ENCODE data around the gene TIMM10. TPM values are rescaled to one million over a fixed set of nuclear protein-coding genes. Genes with fewer than 3 reads are reported as not detected.

TIMM10 gene
- total and polyA plus RNA-seq, 9 donors: 36.3 to 61.9 (median 38.4) TPM

DNA sequence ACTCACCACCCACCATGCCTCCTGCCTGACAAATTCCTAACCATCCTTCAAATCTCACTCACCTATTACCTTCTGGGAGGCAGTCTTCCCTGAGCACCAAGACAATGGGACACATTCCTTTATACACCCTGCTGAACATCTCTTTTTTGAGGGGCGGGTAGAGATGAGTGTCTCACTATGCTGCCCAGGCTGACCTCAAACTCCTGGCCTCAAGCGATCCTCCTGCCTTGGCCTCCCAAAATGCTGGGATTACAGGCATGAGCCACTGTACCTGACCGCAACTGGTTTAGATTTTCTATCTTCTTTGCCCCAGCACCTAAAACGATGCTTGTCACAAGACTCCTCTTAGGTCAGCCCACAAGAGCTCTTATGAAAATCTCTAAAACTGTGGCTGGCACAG is 7.1 kb downstream of the TIMM10 start:
- 100% methylated on average over 2 of the region's 4 CpGs for WGBS (ENCODE audit: insufficient coverage)
- Histone ChIP-seq H3K27me3 (ENCODE audit: control insufficient read depth, insufficient read depth, low read length) (no peaks in the 10 kb centered on the region), H3K4me1 (ENCODE audit: control insufficient read depth, insufficient read depth, low read length) (no peaks in the 10 kb centered on the region), H3K36me3 (ENCODE audit: control insufficient read depth, insufficient read depth, low read length) (peaks cover under 1% of the 10 kb centered on the region), H3K27ac (ENCODE audit: low read length) (no peak overlapping the region), H3K9me3 (replicated peaks; ENCODE audit: control insufficient read depth, low read depth, low read length) (no peaks in the 10 kb centered on the region), H3K4me3 (ENCODE audit: low read length) (no peak overlapping the region)
- no peak for DNase-seq

DNA sequence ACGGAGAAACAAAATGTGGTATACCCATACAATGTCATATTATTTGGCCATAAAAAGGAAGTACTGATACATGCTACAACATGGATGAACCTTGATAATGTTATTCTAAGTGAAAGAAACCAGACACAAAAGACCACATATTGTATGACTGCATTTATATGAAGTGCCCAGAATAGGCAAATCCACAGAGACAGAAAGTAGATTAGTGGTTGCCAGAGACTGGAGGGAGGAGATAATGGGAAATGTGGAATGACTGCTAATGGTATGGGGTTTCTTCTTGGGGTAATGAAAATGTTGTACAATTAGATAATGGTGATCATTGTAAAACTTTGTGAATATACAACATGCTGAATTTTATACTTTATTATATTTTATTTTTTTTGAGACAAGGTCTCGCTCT is 9.4 kb downstream of the TIMM10 start:
- H3K27me3 ChIP-seq (ENCODE audit: control insufficient read depth, insufficient read depth, low read length): no peaks in the 10 kb centered on the region
- peaks cover under 1% of the 10 kb centered on the region for H3K4me1 ChIP-seq (ENCODE audit: control insufficient read depth, insufficient read depth, low read length)
- no peaks in the 10 kb centered on the region for H3K36me3 ChIP-seq (ENCODE audit: control insufficient read depth, insufficient read depth, low read length)
- H3K4me3 ChIP-seq (ENCODE audit: low read length): no peak overlapping the region
- no peak overlapping the region for H3K27ac ChIP-seq (ENCODE audit: low read length)
- DNase-seq: no peak
- WGBS (ENCODE audit: insufficient coverage): no CpG with 5 or more reads among the region's 2 CpGs
- H3K9me3 ChIP-seq (replicated peaks; ENCODE audit: control insufficient read depth, low read depth, low read length): no peaks in the 10 kb centered on the region

DNA sequence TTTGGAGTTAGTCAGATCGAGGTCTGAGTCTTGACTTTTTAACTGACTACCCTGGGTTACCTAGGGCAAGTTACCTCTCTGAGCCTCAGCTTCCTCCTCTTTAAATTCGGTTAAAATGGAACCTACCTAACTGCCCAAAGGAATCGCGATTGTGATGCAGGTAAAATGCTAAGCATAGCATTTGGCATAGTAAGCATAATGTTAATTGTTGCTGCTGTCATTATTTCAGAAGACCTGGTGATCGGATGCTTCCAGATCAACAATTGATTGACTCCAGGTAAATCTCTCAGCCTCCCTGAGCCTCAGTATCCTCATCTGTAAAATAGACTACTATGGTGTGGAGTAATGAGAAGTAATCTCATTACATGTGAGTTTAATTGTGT is 14.5 kb downstream of the TIMM10 start:
- Histone ChIP-seq H3K27me3 (ENCODE audit: control insufficient read depth, insufficient read depth, low read length) (no peaks in the 10 kb centered on the region), H3K4me3 (ENCODE audit: low read length) (peak overlapping the region; percentile 67), H3K27ac (ENCODE audit: low read length) (no peak overlapping the region), H3K36me3 (ENCODE audit: control insufficient read depth, insufficient read depth, low read length) (no peaks in the 10 kb centered on the region), H3K9me3 (replicated peaks; ENCODE audit: control insufficient read depth, low read depth, low read length) (no peaks in the 10 kb centered on the region), H3K4me1 (ENCODE audit: control insufficient read depth, insufficient read depth, low read length) (peaks cover 25% of the 10 kb centered on the region)
- WGBS (ENCODE audit: insufficient coverage): 0% methylated on average over 1 of the region's 5 CpGs
- no peak for DNase-seq

DNA sequence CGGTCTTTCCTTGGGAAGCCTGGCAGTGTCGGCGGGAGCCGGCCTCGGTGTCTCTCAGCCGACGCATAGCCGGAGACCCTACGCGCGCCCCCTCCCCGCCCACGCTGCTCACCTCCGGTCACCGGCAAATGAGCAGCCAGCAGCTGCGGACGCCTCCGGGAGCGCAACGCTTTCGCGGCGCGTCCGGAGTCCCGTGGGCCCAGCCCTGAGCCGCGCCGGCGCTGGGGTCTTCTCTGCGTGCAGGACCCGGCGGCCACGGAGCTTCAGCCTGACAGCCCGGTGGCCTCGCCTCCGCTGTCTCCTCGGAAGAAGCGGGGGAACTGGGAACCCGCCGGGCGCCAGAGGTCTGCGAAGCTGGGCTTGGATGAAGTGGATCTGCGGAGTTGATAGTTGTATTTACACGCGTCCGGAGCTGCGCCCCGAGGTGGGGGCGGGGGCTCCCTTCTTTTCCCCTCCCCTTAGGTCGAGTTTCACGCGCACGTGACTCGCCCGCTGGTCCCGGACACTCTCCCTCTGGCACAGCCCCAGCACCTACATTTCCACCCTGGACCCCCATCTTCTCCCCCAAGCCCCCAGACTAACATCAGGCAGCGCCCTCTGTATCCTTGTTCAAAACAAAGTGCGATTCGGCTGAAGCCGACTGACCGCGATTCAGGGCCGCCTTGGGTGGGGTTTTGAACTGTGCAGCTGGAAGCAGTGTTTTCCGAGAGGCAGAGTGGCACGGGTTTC is 15.1 kb downstream of the TIMM10 start, which contains the start of gene SLC43A1:
Gene SLC43A1 (minus strand): TSS at position 371 of the 729 bp plus-strand sequence. CDS start 1,591 bp downstream, outside the sequence.
- H3K4me3 ChIP-seq (ENCODE audit: low read length): peak within 1 kb of the TSS; percentile 67
- peak within 1 kb of the TSS; percentile 69 for H3K27ac ChIP-seq (ENCODE audit: low read length)
- H3K27me3 ChIP-seq (ENCODE audit: control insufficient read depth, insufficient read depth, low read length): no peaks in the 10 kb centered on the region
- peak; percentile 76 for DNase-seq
- no peaks in the 10 kb centered on the region for H3K9me3 ChIP-seq (replicated peaks; ENCODE audit: control insufficient read depth, low read depth, low read length)
- H3K36me3 ChIP-seq (ENCODE audit: control insufficient read depth, insufficient read depth, low read length): no peaks in the 10 kb centered on the region
- peaks cover 25% of the 10 kb centered on the region for H3K4me1 ChIP-seq (ENCODE audit: control insufficient read depth, insufficient read depth, low read length)
- under 1% methylated on average over 57 of the region's 66 CpGs for whole genome bisulfite sequencing (ENCODE audit: insufficient coverage)

DNA sequence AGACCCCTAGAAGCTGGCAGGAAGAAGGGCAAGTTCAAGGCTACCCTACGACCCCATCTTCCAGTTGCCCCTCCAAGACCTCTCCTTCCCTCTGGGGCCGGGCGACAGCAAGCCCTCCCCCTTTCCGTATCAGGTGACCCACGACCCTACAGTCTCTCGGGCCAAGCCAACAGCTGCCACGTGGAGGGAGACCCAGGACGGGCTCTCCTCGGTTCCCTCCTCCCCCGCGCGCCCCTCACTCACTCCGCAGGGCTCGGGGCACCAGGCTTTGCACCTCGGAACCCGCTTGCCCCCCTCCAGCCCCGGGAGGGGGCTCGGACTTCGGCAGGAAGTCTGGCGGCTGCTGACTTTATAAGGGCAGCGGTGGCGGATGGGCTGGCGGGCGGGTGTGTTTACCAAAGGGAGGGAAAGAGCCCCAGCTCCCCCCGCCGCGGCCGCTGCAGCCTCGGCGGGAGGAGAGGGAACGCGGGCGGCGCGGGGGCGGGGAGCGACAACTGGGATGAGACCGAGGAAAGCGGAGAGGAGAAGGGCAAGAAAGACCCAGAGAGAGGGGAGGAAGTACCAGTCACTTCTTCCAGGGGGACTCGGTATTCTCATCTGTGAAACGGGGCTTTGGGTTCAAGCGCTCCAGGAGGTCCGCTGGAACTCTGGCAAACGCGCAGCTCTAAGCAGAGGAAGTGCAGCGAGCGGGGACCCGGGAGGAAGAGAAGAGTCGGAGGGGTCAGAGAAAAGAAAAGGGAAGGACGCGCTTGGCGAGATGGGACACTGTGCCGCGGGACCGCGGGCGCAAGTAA is 15.8 kb downstream of the TIMM10 start:
- DNase-seq: peak; percentile 44
- H3K4me3 ChIP-seq (ENCODE audit: low read length): peak overlapping the region; percentile 67
- H3K36me3 ChIP-seq (ENCODE audit: control insufficient read depth, insufficient read depth, low read length): no peaks in the 10 kb centered on the region
- WGBS (ENCODE audit: insufficient coverage): under 1% methylated on average over 50 of the region's 57 CpGs
- peaks cover 25% of the 10 kb centered on the region for H3K4me1 ChIP-seq (ENCODE audit: control insufficient read depth, insufficient read depth, low read length)
- H3K27me3 ChIP-seq (ENCODE audit: control insufficient read depth, insufficient read depth, low read length): no peaks in the 10 kb centered on the region
- H3K27ac ChIP-seq (ENCODE audit: low read length): peak overlapping the region; percentile 69
- no peaks in the 10 kb centered on the region for H3K9me3 ChIP-seq (replicated peaks; ENCODE audit: control insufficient read depth, low read depth, low read length)

DNA sequence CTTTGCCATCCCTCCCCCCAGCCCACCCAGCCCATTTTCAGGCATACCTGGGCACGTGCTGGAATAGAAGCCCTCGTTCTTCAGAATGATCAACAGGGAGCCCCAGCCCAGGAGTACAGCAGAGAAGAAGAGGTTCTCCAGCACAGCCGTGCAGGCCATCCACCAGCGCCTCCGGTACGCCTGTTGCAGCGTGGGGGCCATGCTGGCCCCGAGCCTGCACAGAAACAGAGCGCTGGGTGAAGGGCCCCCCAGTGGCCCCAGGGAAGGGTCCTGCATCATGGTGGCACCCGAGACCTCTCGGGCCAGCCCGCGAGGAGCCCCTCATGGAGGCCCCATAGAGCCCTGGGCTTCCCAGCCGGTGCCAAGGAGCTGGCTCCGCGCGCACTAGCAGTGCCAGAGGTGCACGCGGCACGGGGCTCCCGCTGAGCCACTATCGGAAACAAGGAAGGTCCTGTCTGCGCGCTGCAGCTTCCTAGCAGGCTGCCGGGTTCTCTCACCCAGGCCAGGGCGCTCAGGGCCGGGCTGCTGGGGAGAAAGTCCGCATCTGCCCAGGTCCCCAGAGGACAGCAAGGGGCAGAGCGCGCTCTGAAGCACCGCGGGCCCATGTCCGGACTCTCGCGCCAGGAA is 16.5 kb downstream of the TIMM10 start:
- peak overlapping the region; percentile 67 for H3K4me3 ChIP-seq (ENCODE audit: low read length)
- WGBS (ENCODE audit: insufficient coverage): 9% methylated on average over 35 of the region's 35 CpGs
- H3K36me3 ChIP-seq (ENCODE audit: control insufficient read depth, insufficient read depth, low read length): no peaks in the 10 kb centered on the region
- H3K9me3 ChIP-seq (replicated peaks; ENCODE audit: control insufficient read depth, low read depth, low read length): no peaks in the 10 kb centered on the region
- H3K27ac ChIP-seq (ENCODE audit: low read length): peak overlapping the region; percentile 69
- no peaks in the 10 kb centered on the region for H3K27me3 ChIP-seq (ENCODE audit: control insufficient read depth, insufficient read depth, low read length)
- H3K4me1 ChIP-seq (ENCODE audit: control insufficient read depth, insufficient read depth, low read length): peaks cover 25% of the 10 kb centered on the region
- DNase-seq: peak; percentile 39

DNA sequence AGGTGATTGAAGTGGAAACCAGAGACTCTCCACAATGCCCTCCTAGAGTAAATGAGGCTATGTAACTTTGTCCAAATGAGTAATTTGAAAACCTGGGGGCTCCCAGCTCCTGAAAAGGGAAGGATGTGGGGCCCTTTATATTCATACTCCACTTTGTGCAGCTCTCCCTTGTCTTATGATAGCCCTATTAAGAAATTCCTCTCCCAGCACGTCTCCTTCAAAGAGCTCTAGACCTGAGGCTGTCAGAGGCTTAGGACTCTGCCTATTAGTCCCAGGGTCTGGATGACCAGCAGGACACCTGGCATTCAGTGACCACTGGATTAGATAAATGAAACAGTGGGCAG is 17.1 kb downstream of the TIMM10 start:
- peaks cover 25% of the 10 kb centered on the region for H3K4me1 ChIP-seq (ENCODE audit: control insufficient read depth, insufficient read depth, low read length)
- no peaks in the 10 kb centered on the region for H3K9me3 ChIP-seq (replicated peaks; ENCODE audit: control insufficient read depth, low read depth, low read length)
- no peak overlapping the region for H3K4me3 ChIP-seq (ENCODE audit: low read length)
- H3K36me3 ChIP-seq (ENCODE audit: control insufficient read depth, insufficient read depth, low read length): no peaks in the 10 kb centered on the region
- no peak overlapping the region for H3K27ac ChIP-seq (ENCODE audit: low read length)
- no CpG with 5 or more reads among the region's 1 CpG for WGBS (ENCODE audit: insufficient coverage)
- no peak for DNase-seq
- no peaks in the 10 kb centered on the region for H3K27me3 ChIP-seq (ENCODE audit: control insufficient read depth, insufficient read depth, low read length)

DNA sequence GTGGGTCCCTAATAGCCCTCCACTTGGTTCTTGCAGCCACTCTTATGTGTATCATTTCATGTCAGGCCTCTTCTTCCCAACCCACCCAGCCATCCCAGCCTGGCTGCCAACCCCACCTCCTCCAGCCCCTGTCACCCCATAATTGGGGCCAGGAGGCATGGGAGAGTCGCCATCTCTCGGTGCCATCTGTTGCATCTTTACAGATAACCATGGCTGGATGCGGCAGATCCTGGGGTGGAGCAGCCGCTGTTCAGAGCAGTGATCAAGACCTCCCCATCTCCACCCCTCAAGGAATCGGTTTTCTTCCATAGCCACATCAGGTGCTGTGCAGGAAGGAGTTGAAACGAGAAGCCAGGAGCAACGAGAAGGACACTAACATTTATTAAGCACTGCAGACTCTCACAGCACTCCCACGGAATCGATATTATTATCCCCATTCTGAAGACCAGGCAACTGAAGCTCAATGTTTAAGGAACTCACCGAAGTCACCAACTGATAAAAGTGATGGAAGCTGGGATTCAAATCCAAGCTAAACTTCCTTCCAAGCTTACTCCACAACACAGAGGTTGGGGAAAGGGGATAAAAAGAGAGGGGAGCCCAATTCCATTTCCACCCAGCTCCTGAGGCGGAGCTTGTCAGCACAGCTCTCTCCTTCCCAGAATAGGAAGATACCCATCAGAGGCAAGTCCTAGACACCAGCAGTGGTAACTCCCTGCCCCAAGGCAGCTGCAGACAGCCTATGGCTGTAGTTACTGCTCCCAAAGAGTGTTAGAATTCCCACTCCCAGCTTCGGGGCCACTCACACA is 17.7 kb downstream of the TIMM10 start:
- no peaks in the 10 kb centered on the region for H3K9me3 ChIP-seq (replicated peaks; ENCODE audit: control insufficient read depth, low read depth, low read length)
- H3K4me1 ChIP-seq (ENCODE audit: control insufficient read depth, insufficient read depth, low read length): peaks cover 25% of the 10 kb centered on the region
- no peak overlapping the region for H3K4me3 ChIP-seq (ENCODE audit: low read length)
- H3K36me3 ChIP-seq (ENCODE audit: control insufficient read depth, insufficient read depth, low read length): no peaks in the 10 kb centered on the region
- no peaks in the 10 kb centered on the region for H3K27me3 ChIP-seq (ENCODE audit: control insufficient read depth, insufficient read depth, low read length)
- no peak for DNase-seq
- 65% methylated on average over 4 of the region's 12 CpGs for WGBS (ENCODE audit: insufficient coverage)
- H3K27ac ChIP-seq (ENCODE audit: low read length): no peak overlapping the region

DNA sequence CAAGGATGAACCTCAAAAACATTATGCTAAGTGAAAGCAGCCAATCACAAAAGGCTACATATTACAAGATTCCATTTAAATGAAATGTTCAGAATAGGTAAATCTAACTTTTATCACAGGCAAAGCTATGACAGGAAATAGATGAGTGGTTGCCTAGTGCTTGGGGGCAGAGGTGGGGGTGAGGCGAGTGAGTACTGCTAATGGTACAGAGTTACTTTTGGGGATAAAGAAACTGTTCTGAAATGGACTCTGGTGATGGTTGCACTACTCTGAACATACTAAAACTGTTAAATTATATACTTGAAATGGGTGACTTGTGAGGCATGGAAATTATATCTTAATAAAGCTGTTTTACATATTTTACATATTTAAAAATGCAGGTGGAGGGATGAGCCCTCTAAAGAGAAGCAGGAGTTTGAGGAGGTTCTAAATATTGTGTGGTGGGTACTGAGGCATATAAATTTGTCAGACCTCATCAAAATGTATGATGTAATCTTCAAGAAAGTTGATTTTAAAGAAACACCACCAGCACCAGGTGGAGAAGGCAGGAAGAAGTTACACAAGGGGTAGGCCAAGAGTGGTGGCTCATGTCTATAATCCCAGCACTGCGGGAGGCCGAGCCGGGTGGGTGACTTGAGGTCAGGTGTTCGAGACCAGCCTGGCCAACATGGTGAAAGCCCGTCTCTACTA is 18.7 kb downstream of the TIMM10 start:
- Histone ChIP-seq H3K4me1 (ENCODE audit: control insufficient read depth, insufficient read depth, low read length) (peaks cover 25% of the 10 kb centered on the region), H3K36me3 (ENCODE audit: control insufficient read depth, insufficient read depth, low read length) (no peaks in the 10 kb centered on the region), H3K27ac (ENCODE audit: low read length) (no peak overlapping the region), H3K9me3 (replicated peaks; ENCODE audit: control insufficient read depth, low read depth, low read length) (no peaks in the 10 kb centered on the region), H3K4me3 (ENCODE audit: low read length) (no peak overlapping the region), H3K27me3 (ENCODE audit: control insufficient read depth, insufficient read depth, low read length) (no peaks in the 10 kb centered on the region)
- WGBS (ENCODE audit: insufficient coverage): 90% methylated on average over 5 of the region's 6 CpGs
- no peak for DNase-seq

All from muscle of leg (tissue), 11 donors.